Measurements from ENCODE around the gene NID1. TPM values are rescaled to one million over a fixed set of nuclear protein-coding genes. Genes with fewer than 3 reads are reported as not detected.

Gene NID1
- polyA plus RNA-seq, 1 donor from 2014 or later, result 0.04 TPM

DNA sequence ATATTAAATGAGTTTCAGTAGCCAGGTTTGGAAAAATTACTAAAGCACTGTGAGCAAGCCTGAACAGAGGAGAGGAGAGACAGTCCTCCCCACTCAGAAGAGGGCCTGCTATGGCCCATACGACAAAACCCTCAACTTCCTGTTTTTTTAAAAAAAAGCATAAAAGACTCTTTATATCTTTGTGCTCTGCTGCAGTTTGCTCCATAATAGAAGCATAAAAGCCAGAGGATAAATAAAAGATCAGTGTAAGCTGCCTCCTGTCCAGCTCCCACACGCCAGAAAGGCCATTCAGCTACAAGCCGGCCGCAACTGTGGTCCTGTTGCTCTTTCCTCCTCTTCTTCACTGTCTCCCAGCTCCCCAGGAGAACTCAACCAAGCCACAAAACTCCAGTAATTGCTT lies 37.8 kb downstream of the NID1 start:
- H3K9me2 ChIP-seq (ENCODE audit: insufficient read depth, low read length), result no peaks in the 10 kb centered on the region
- no peak overlapping the region for H3K9ac ChIP-seq (ENCODE audit: low read length)
- H3K4me3 ChIP-seq (ENCODE audit: low read length), result no peak overlapping the region
- no peak overlapping the region for H2AFZ ChIP-seq (ENCODE audit: low read depth, low read length)
- H3K27me3 ChIP-seq (ENCODE audit: insufficient read depth, low read depth, low read length), result no peaks in the 10 kb centered on the region
- H3K27ac ChIP-seq (ENCODE audit: low read length), result no peak overlapping the region
- H3K36me3 ChIP-seq (ENCODE audit: insufficient read depth, low read length), result no peaks in the 10 kb centered on the region
- TF ChIP-seq, protein P1, sequence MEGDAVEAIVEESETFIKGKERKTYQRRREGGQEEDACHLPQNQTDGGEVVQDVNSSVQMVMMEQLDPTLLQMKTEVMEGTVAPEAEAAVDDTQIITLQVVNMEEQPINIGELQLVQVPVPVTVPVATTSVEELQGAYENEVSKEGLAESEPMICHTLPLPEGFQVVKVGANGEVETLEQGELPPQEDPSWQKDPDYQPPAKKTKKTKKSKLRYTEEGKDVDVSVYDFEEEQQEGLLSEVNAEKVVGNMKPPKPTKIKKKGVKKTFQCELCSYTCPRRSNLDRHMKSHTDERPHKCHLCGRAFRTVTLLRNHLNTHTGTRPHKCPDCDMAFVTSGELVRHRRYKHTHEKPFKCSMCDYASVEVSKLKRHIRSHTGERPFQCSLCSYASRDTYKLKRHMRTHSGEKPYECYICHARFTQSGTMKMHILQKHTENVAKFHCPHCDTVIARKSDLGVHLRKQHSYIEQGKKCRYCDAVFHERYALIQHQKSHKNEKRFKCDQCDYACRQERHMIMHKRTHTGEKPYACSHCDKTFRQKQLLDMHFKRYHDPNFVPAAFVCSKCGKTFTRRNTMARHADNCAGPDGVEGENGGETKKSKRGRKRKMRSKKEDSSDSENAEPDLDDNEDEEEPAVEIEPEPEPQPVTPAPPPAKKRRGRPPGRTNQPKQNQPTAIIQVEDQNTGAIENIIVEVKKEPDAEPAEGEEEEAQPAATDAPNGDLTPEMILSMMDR (IDR thresholded peaks at IDR 0.05; ENCODE audit: poor library complexity, severe bottlenecking), result no peak
- TF ChIP-seq RAD21 (conservative IDR thresholded peaks at IDR 0.05), result no peak
- TF ChIP-seq EP300 (conservative IDR thresholded peaks at IDR 0.05; ENCODE audit: poor library complexity, severe bottlenecking), result no peak
- TF ChIP-seq SMC3 (conservative IDR thresholded peaks at IDR 0.05; ENCODE audit: poor library complexity), result no peak
- no peak for TF ChIP-seq POLR2AphosphoS5 (IDR thresholded peaks at IDR 0.05)
- TF ChIP-seq, protein P2, sequence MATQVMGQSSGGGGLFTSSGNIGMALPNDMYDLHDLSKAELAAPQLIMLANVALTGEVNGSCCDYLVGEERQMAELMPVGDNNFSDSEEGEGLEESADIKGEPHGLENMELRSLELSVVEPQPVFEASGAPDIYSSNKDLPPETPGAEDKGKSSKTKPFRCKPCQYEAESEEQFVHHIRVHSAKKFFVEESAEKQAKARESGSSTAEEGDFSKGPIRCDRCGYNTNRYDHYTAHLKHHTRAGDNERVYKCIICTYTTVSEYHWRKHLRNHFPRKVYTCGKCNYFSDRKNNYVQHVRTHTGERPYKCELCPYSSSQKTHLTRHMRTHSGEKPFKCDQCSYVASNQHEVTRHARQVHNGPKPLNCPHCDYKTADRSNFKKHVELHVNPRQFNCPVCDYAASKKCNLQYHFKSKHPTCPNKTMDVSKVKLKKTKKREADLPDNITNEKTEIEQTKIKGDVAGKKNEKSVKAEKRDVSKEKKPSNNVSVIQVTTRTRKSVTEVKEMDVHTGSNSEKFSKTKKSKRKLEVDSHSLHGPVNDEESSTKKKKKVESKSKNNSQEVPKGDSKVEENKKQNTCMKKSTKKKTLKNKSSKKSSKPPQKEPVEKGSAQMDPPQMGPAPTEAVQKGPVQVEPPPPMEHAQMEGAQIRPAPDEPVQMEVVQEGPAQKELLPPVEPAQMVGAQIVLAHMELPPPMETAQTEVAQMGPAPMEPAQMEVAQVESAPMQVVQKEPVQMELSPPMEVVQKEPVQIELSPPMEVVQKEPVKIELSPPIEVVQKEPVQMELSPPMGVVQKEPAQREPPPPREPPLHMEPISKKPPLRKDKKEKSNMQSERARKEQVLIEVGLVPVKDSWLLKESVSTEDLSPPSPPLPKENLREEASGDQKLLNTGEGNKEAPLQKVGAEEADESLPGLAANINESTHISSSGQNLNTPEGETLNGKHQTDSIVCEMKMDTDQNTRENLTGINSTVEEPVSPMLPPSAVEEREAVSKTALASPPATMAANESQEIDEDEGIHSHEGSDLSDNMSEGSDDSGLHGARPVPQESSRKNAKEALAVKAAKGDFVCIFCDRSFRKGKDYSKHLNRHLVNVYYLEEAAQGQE (IDR thresholded peaks at IDR 0.05; ENCODE audit: borderline replicate concordance), result no peak
- TF ChIP-seq TAF1 (IDR thresholded peaks at IDR 0.05; ENCODE audit: low read depth), result no peak
- no peak for TF ChIP-seq MXI1 (conservative IDR thresholded peaks at IDR 0.05; ENCODE audit: poor library complexity, severe bottlenecking)
- TF ChIP-seq EZH2 (IDR thresholded peaks at IDR 0.05; ENCODE audit: borderline replicate concordance, insufficient read depth, low read length, poor library complexity, severe bottlenecking), result no peak
- H3K4me2 ChIP-seq (ENCODE audit: low read length), result no peak overlapping the region
- H3K79me2 ChIP-seq (replicated peaks; ENCODE audit: insufficient read depth, low read length), result no peaks in the 10 kb centered on the region
- H3F3A ChIP-seq (ENCODE audit: insufficient read depth, low read length, poor library complexity, severe bottlenecking), result no peaks in the 10 kb centered on the region
- H4K20me1 ChIP-seq (ENCODE audit: insufficient read depth), result no peaks in the 10 kb centered on the region
- no peaks in the 10 kb centered on the region for H3K9me3 ChIP-seq (ENCODE audit: low read length)

GRCh38 chr1:236025836-236026235 lies 39.1 kb downstream of the NID1 start:
- H3K79me2 ChIP-seq (replicated peaks; ENCODE audit: insufficient read depth, low read length), result no peaks in the 10 kb centered on the region
- H3K4me3 ChIP-seq (ENCODE audit: low read length), result no peak overlapping the region
- H3K9ac ChIP-seq (ENCODE audit: low read length), result no peak overlapping the region
- no peaks in the 10 kb centered on the region for H4K20me1 ChIP-seq (ENCODE audit: insufficient read depth)
- no peaks in the 10 kb centered on the region for H3K27me3 ChIP-seq (ENCODE audit: insufficient read depth, low read depth, low read length)
- no peak overlapping the region for H3K27ac ChIP-seq (ENCODE audit: low read length)
- TF ChIP-seq, protein P2 (IDR thresholded peaks at IDR 0.05; ENCODE audit: borderline replicate concordance), result no peak
- TF ChIP-seq EZH2 (IDR thresholded peaks at IDR 0.05; ENCODE audit: borderline replicate concordance, insufficient read depth, low read length, poor library complexity, severe bottlenecking) (no peak), POLR2AphosphoS5 (IDR thresholded peaks at IDR 0.05) (no peak), RAD21 (conservative IDR thresholded peaks at IDR 0.05) (no peak), MXI1 (conservative IDR thresholded peaks at IDR 0.05; ENCODE audit: poor library complexity, severe bottlenecking) (no peak), SMC3 (conservative IDR thresholded peaks at IDR 0.05; ENCODE audit: poor library complexity) (no peak), EP300 (conservative IDR thresholded peaks at IDR 0.05; ENCODE audit: poor library complexity, severe bottlenecking) (no peak), TAF1 (IDR thresholded peaks at IDR 0.05; ENCODE audit: low read depth) (no peak)
- TF ChIP-seq, protein P1 (IDR thresholded peaks at IDR 0.05; ENCODE audit: poor library complexity, severe bottlenecking), result no peak
- no peak overlapping the region for H2AFZ ChIP-seq (ENCODE audit: low read depth, low read length)
- H3K4me2 ChIP-seq (ENCODE audit: low read length), result no peak overlapping the region
- H3F3A ChIP-seq (ENCODE audit: insufficient read depth, low read length, poor library complexity, severe bottlenecking), result no peaks in the 10 kb centered on the region
- no peaks in the 10 kb centered on the region for H3K9me2 ChIP-seq (ENCODE audit: insufficient read depth, low read length)
- H3K36me3 ChIP-seq (ENCODE audit: insufficient read depth, low read length), result no peaks in the 10 kb centered on the region
- no peaks in the 10 kb centered on the region for H3K9me3 ChIP-seq (ENCODE audit: low read length)
